Sciatic nerve (tissue), 2 donors: ENCODE data around the gene PRKN. TPM values are rescaled to one million over a fixed set of nuclear protein-coding genes. Genes with fewer than 3 reads are reported as not detected.
A peak's percentile ranks its signal among the peaks of the same experiment; 100 is the strongest.

Experiments used
- ATAC-seq: fragments of 200-7000 bp; cut with Tn5 transposase; one replicate; pipeline ENCODE4 v1.9.1; 2020; ENCODE audit warnings: mild to moderate bottlenecking, moderate library complexity
- DNase-seq: peaks from one replicate; pipeline ENCODE4 v3.0.0-alpha.2; 2020; ENCODE audit warnings: low spot score
- intact Hi-C: fragments of 100-400 bp; cut with DNase I; formaldehyde crosslinking; loops from one replicate; pipeline ENCODE4 v1.14.2; 2022
- total RNA-seq: library from RNA; stranded (reverse); fragmentation: NEBNext Ultra II Directional; extraction: Animal tissue kit (Norgen Biotek cat#: 25700); gene quantifications from one replicate; pipeline ENCODE4 v1.2.1, GENCODE V29; 2021
- donor health status: DM: no; HTN: no; CAD: no.
- donor health status: DM: no; HTN: no; CAD: no.

PRKN gene
- total RNA-seq, 1 donor from 2014 or later: 15.9 TPM

DNA sequence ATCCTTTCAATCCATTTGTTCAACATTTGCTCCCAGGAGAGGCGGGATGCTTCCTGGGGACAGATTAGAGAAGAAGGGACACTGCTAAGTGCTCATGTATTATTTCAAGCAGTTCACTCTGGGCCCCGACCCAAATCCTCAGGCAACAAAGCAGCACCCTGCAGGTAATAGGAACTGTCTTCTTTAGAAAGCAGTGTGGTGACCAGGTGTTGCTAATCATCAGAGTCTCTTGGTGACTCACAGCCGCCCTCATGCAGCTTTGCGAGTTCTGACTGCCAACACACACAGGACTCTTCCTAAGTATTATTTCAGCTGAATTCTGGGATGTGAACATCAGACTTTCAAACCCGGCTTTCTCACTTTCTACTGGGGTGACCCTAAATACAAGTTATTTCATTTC is 356.4 kb downstream of the PRKN start:
- ATAC-seq: no peak
- DNase-seq: no peak
- intact Hi-C loops: no loop called here

GRCh38 chr6:162369091-162369490 is 358.5 kb downstream of the PRKN start:
- intact Hi-C loops: no loop called here
- DNase-seq: no peak
- no peak for ATAC-seq

DNA sequence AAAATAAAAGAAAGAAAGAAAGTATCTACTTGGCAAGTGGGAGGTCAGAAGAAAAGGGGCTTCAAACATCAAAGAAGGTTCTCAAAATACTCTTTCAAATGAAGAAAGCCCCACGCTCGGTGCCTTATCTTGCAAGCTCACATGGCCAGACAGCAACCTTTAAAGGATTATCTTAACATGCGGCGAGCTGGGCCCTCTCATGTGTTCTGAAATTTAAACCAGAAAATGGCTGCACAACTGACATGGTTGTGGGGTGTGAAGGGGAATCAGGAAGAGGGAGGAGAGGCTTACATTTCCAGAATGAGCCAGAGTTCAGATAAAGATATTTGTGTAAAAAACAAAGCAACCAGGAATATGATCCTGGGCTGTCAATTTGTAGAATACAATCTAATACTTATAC is 363.1 kb downstream of the PRKN start:
- ATAC-seq (no peak), DNase-seq (no peak)
- intact Hi-C loops: no loop called here

- DNase-seq: no peak
- ATAC-seq: no peak
- intact Hi-C loops: no loop called here
Measured at GRCh38 chr6:162363757-162364156, 363.8 kb downstream of the PRKN start.

DNA sequence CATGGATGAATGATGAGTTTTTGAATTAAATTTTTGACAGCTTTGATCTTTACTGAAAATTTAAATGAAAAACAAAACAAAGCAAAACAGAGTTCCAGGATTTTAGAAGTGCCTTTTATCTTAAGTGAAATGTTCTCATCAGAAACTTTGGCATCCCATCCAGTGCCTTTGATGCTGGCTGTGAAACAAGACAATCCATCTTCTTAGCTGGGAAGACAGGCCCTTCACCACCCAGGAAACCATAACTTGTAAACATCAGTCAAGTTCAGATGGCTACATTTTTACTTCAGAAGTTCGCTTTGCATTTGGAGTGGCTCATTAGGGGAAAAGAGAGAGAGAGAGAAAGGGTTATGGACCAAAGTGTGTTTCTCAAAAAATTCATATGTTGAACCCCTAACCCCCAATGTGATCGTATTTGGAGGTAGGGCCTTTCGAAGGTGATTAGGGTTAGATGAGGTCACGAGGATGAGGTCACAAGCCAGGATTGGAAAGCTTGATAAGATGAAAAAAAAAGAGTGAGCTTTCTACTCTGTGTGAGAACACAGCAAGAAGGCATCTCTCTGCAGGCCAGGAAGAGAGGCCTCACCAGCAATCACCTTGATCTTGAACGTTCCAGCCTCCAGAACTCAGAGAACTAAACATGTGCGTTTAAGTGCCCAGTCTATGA is 366.5 kb downstream of the PRKN start:
- DNase-seq (no peak), ATAC-seq (no peak)
- intact Hi-C loops: no loop called here

DNA sequence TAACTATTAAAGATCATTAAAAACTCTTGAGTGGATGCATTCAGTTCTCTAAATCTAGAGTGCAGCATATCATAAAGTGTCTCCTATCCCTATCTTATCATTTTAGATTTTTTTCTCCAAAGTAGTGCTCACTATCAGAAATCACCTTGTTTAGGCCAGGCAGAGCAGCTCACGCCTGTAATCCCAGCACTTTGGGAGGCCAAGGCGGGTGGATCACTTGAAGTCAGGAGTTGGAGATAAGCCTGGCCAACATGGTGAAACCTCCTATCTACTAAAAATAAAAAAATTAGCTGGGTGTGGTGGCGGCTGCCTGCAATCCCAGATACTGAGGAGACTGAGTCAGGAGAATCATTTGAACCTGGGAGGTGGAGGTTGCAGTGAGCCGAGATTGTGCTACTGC is 368.9 kb downstream of the PRKN start:
- DNase-seq (no peak), ATAC-seq (no peak)
- intact Hi-C loops: no loop called here

- peak; percentile 51 for ATAC-seq
- intact Hi-C loops: no loop called here
- DNase-seq: no peak
Measured at GRCh38 chr6:162345051-162345511, 382.5 kb downstream of the PRKN start.

DNA sequence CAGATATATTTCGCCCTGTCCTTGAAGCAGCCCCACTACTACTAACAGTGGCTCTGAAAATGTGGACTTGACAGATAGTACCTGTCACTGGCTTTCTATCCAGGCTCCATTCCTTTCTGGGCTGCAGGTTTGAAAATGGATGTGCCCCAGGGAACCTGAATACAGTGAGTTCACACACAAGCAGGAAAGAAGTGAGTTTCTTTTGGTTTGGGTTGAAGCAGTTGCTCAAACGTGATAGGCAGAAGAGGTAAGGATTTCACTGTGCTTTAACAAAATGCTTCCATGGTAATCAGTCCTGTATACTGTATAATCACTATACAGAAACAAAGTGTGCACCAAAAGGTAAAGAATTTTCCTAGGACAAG is 382.9 kb downstream of the PRKN start:
- ATAC-seq (no peak), DNase-seq (no peak)

DNA sequence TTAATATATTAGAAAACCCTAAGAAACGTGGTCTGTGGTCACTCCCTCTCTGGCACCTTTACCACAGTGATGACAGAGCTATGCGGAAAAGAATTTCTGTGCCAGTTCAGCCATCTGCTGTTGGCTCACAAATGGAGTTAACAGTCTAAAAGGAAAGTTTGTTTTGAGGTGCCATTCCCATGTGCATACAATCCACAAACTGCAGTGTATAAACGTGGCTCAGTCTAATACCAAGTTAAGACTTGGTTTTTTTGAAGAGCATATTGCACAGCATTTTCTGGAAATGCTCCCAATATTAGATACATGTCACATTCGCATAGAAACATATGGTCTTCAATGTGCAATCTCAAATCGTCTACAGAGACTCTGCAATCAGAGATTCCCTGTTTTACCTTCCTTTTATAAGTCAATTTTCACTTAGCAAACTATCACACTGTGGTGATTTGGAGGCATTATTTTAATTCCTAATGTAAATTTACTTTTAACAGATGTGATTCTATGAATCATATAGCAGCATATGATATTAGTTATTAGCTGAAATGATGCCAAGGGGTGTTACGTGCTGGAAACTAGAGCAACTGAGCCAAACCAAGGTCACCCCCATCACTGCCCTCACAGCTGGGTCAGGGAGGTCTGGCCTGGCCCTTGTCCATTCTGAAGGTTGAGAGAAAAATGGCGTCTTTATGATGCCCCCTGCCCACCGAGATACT is 383.5 kb downstream of the PRKN start:
- peak; percentile 36 for ATAC-seq
- DNase-seq: no peak
- intact Hi-C loops: no loop called here

More for the DNA sequence above, 382.9 kb downstream of the PRKN start:
- intact Hi-C loops: no loop called here

DNA sequence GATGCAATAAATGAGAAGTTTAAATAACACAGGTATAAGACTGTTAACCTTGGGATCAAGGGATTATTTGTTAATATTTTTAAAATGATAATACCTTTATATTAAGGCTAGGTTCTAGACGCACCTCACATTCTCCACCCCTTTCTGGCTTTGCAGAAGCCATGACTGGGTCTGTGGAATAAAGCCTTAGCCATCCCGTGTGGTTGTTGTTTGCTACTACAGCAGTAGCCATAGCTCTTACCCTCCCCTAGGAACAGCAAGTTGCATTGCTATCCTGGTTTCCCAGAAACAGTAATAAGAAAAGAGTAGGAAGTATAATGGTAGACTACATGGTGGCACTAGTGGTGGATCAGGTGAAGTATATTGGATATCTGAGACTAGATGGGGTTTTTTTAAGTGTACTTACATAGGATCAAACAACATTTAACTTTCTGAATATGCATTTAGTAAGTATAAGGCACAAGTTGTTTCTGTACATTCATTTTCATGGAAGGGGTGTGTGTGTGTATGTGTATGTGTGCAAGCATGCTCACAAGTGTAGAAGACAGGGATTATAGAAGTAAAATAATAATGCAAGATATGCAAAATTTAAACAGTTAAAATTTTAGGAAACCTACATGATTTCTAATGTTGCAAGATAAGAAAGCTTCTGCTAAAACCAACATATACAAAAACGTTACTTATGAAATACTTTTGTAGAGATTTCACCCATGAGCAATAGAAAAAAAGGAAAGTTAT is 384.2 kb downstream of the PRKN start:
- DNase-seq: no peak
- ATAC-seq: no peak
- intact Hi-C loops: no loop called here

GRCh38 chr6:162337412-162337811 is 390.2 kb downstream of the PRKN start:
- no peak for ATAC-seq
- DNase-seq: no peak
- intact Hi-C loops: no loop called here

DNA sequence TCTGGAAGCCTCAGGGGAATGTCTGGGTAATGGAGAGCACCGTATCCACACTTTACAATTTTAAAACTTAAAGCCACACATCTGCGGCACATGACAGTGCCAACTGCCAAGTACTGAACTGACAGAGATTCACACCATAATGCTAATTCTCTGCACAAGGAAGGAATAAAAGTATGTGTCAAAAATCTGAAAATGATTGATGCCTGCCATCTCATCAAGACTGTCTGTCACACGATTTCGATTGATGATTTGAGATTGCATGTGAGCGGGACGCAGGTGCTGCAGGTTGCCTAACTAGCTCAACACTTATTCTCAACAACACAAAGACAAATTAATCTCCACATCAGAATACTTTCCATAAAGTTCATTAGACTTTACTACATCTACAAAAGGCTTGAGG is 391.2 kb downstream of the PRKN start:
- intact Hi-C loops: no loop called here
- no peak for ATAC-seq
- no peak for DNase-seq

- ATAC-seq: no peak
- intact Hi-C loops: no loop called here
- no peak for DNase-seq
Measured at GRCh38 chr6:162332365-162332764, 395.2 kb downstream of the PRKN start.

GRCh38 chr6:162331911-162332310 is 395.7 kb downstream of the PRKN start:
- intact Hi-C loops: no loop called here

DNA sequence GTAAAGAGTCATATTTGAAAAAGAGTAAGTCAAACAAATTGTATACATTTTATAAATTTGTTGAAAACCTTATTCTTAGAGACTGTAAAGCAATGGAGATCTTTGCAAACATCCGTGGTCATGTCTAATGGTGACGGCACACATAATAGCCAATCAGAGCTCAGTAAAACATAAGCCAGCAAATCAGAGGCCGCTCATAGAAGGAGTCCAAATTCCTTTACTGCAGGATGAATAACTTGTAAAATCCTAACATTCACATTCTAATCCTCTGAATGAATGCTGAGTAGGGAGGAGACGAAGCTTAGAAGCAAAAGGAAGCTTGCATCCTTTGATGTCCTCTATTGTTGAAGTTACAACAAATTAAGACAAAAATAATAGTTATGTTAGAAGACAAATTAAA is 401.7 kb downstream of the PRKN start:
- intact Hi-C loops: no loop called here
- DNase-seq (no peak), ATAC-seq (no peak)

More at GRCh38 chr6:162331911-162332310, 395.7 kb downstream of the PRKN start:
- no peak for DNase-seq
- no peak for ATAC-seq

- ATAC-seq (no peak), DNase-seq (no peak)
- intact Hi-C loops: no loop called here
Measured at GRCh38 chr6:162325051-162325450, 402.5 kb downstream of the PRKN start.

GRCh38 chr6:162315291-162315690 is 412.3 kb downstream of the PRKN start:
- intact Hi-C loops: no loop called here
- ATAC-seq (no peak), DNase-seq (no peak)

GRCh38 chr6:162313922-162314660 is 413.5 kb downstream of the PRKN start:
- intact Hi-C loops: no loop called here
- DNase-seq (no peak), ATAC-seq (no peak)

GRCh38 chr6:162307865-162308264 is 419.7 kb downstream of the PRKN start:
- intact Hi-C loops: no loop called here
- ATAC-seq: no peak
- DNase-seq: no peak

GRCh38 chr6:162306616-162307015 is 420.9 kb downstream of the PRKN start:
- DNase-seq (no peak), ATAC-seq (no peak)
- intact Hi-C loops: no loop called here
